Urothelium cell line (cell line): ENCODE data around the gene SLC25A46.
"Not testable (repeated sequence)": the region's sequence is repeated elsewhere in the genome, so short reads cannot be mapped to it uniquely, and the experiment has no call there.

Experiments
- DNase-seq: peaks from one replicate; pipeline ENCODE4 v3.0.0; 2011; ENCODE audit warnings: low spot score, mixed read lengths
- FAIRE-seq: peaks from 2 replicates; lab custom pipeline; 2011; peaks lifted over from hg19 to GRCh38; lab: Jason Lieb, UNC

The SLC25A46 gene

GRCh38 chr5:110753600-110753999 lies 14.8 kb downstream of the SLC25A46 start:
- FAIRE-seq (no peak), DNase-seq (no peak)

GRCh38 chr5:110754181-110754580 lies 15.4 kb downstream of the SLC25A46 start:
- no peak for FAIRE-seq
- DNase-seq = no peak

DNA sequence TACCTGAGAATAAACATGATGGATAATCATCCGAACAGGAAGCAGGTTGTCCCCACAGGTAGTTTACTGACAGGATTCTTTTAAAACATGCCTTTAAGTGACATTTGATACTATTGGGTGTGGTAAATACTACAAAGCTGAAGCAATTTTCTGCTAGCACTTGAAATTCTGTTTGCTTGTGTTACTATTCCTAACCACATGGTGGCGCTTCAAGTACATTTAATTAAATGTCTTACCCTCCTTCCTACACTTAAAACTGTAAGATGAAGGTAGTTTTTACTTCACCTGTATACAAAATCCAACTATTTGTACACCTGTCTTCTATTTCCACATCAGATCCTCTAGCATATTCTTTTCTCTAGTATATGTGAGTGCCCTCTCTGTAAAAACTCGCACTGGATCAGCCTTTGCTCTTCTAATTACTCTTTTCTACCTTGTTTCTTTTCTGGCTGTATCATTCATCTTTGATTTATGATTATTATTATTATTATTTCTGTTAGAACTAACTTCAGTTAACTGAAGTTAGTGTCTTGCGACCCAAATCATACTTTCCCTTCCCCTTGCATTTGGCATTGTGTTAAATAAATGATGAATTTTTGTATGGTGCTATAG lies 18.4 kb downstream of the SLC25A46 start:
- peak; percentile 10 for DNase-seq

GRCh38 chr5:110760158-110760557 lies 21.4 kb downstream of the SLC25A46 start:
- no peak for FAIRE-seq
- no peak for DNase-seq

More for the DNA sequence above, 18.4 kb downstream of the SLC25A46 start:
- no peak for FAIRE-seq

DNA sequence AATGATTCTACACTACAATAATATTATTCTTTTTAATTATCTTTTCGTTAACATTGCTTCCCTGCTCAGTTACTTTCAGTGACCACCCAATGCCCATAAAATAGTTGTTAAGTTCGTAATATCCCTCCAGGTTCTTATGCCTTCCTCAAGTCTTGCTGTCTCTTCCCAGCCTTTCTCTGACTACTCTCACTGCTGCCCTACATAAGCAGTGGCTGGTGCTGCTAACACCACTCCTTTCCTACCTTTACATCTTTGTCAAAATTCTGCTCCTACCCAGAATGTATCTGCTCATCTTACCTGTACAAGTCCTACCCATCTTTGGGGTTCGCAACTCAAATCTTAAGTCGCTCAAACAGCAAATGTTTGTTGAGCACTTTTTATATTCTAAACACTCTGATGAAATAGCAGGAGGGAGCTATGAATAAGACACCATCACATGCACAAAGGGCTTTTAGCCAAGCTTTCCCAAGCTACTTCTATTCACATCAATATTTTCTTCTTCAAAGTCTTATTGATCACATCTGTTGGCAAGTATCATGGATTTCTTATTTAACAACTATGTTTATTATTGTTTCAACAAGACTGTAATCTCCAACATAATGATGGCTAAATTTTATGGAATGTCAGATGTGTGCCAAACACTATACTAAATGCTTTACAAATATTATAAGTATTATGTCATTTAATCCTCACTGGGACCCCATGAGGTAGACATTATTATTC lies 29.5 kb downstream of the SLC25A46 start:
- DNase-seq (no peak), FAIRE-seq (no peak)

DNA sequence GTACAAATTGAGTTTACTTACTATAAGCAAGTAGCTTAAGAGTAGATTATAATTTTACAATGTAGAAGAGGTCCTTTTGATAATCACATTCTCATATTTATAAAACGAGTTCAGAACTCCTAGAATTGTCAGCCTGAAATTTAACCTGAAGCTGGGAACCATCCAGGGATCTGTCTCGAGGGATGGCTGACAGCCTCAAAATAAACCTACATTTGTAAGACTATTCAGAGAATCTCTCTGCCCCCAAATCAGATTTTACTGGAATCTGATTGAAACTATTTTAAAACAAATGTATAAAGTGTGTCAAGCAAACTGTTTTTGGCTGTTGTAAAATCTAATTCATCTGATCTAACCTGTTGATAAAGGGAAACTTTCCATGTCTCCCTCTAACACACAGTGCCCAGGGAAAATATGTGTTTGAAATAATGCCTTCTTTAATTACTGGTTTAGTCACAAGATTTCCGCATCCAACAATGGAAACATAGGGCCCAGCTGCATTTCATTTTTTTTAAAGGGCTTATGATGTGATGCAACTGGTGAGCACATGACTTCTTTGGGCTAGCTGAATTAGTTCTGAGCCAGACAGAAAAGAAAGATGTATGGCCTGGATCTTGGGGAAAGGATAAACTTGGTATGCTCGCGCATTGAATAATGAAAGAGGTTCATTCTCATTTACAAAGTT lies 30.3 kb downstream of the SLC25A46 start:
- DNase-seq (no peak), FAIRE-seq (no peak)

DNA sequence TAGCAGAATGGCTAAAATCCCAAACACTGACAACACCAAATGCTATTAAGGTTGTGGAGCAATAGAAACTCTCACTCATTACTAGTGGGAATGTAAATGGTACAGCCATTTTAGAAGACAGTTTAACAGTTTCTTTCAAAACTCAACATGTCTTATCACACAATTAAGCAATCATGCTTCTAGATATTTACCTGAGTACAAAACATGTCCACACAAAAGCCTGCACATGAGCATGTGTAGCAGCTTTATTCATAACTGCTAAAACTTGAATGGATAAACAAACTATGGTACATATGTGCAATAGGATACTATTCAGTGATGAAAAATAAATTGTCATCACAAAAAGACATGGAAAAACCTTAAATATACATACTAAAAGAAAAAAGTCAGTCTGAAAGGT lies 31.5 kb downstream of the SLC25A46 start:
- FAIRE-seq (no peak), DNase-seq (no peak)

DNA sequence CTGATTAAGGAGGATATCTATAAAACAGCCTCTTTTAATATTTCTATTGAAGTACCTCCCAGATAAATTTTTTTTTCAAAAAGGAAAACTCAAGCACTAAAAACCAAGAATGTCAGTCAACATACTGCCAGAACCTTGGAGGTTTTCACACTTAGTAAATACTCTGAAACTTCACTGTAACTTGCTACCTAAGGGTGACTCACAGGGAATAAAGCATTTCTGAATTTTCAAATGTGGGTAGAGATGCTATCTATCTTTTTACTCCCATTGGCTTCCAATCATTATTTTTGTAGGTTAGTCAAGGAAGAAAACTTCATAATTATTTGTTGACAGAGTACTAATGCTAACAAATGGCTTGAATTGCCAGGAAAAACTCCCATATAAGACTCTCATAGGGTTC lies 46.1 kb downstream of the SLC25A46 start:
- no peak for FAIRE-seq
- no peak for DNase-seq

GRCh38 chr5:110785356-110785755 lies 46.5 kb downstream of the SLC25A46 start:
- DNase-seq = no peak
- no peak for FAIRE-seq

- DNase-seq, FAIRE-seq: not testable (repeated sequence)
These were observed 49.2 kb downstream of the SLC25A46 start for GRCh38 chr5:110788006-110788405.

- FAIRE-seq (no peak), DNase-seq (no peak)
These were observed 51.9 kb downstream of the SLC25A46 start for GRCh38 chr5:110790673-110791072.

- FAIRE-seq = no peak
- DNase-seq = no peak
These were observed 64.2 kb downstream of the SLC25A46 start for GRCh38 chr5:110802998-110803397.

DNA sequence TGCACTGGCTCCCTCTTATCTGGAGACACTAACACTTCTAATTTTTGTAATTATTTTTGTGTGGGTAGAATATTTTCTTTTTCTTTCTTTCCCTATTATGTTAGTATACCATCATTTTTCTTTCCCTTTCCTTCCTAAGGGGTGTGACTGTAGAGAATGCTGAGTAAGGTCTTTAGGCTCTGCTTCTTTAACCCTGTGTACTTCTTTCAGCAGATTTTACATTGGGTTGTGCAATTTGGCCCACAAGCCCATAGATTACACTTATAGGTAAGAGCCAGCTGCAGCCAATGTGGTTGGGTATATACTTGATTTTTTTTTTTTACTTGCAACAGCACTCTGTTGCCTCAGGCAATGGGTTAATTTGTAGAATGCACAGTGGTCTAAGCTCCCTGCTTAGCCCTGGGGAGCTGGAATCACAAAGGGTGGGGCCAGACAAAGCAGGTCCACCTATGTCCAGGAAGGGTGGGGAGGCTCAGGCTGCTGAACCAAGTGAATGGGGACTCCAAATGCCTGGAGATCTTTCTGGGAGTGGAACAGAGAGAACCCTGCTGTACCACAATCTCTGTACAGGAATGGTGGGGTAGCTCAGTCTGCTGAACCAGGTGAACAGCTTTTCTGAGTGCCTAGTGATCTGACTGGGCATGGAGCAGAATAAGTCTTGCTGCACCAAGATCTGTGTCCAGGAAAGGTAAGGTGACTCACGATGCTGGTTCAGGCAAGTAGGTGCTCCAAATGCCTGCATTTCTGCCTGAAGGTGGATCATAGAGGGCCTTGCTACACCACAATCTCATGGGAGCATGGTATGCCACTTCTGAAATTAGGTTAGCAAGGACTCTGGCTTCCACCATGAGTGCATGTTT lies 64.9 kb downstream of the SLC25A46 start:
- no peak for FAIRE-seq
- DNase-seq = no peak

- no peak for FAIRE-seq
- DNase-seq = no peak
These were observed 68.4 kb downstream of the SLC25A46 start for GRCh38 chr5:110807169-110807568.

DNA sequence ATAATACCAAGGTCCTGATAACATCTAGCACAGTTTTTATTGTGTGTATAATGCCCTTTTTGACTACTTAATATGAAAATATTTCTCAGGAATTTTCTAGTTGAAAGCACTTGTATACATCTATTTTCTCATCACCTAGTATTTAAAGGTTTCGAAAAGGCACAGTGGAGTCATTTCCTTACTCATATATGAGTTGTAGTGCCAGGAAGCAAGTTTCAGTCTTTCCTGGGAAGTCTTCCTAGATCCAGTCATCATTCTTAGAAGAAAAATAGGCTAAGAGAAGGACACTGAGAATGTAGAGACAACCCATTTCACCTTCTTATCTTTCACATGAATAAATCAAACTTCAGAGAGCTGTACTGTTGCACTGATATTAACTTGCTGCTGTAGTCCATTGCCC lies 70.2 kb downstream of the SLC25A46 start:
- FAIRE-seq = no peak

More for the DNA sequence above, 70.2 kb downstream of the SLC25A46 start:
- no peak for DNase-seq
